HG03460 (cell line): ENCODE results near the gene YEATS4.

ENCODE experiments used
- ATAC-seq: cut with Tn5 transposase; IDR thresholded peaks from one replicate; pipeline ENCODE4 v1.9.1; 2021; ENCODE audit not compliant: unreplicated experiment

Gene YEATS4

GRCh38 chr12:69431591-69432222 lies 72.2 kb downstream of the YEATS4 start:
- ATAC-seq: no peak

- ATAC-seq: no peak
These were observed 74.1 kb downstream of the YEATS4 start for GRCh38 chr12:69433653-69434052.

GRCh38 chr12:69435644-69436043 lies 76.1 kb downstream of the YEATS4 start:
- ATAC-seq: no peak

GRCh38 chr12:69437073-69437472 lies 77.5 kb downstream of the YEATS4 start:
- ATAC-seq: no peak

GRCh38 chr12:69438539-69438938 lies 79.0 kb downstream of the YEATS4 start:
- no peak for ATAC-seq

- ATAC-seq: no peak
These were observed 80.5 kb downstream of the YEATS4 start for GRCh38 chr12:69440016-69440415.
